GM23338 (cell line): Measurements from ENCODE around the gene DNAJC15.

Experiments
- CREB1 ChIP-seq: fragments of 250-450 bp; sonication (Bioruptor Pico); IDR thresholded peaks from 2 replicates; pipeline ENCODE4 v1.5.0; 2020; ENCODE audit warnings: low read depth, mild to moderate bottlenecking, moderate library complexity
- EZH2 ChIP-seq: fragments of 200-600 bp; sonication (generic); IDR thresholded peaks from one replicate; pipeline ENCODE4 v1.8.0; 2017; ENCODE audit warnings: antibody characterized with exemption, mild to moderate bottlenecking, low read depth; ENCODE audit not compliant: unreplicated experiment
- EZH2phosphoT487 ChIP-seq: fragments of 200-600 bp; sonication (generic); IDR thresholded peaks from one replicate; pipeline ENCODE4 v1.8.1; 2018; ENCODE audit warnings: antibody characterized with exemption; ENCODE audit not compliant: unreplicated experiment
- JUNB ChIP-seq: IDR thresholded peaks from one replicate; pipeline ENCODE4 v1.6.1; 2016; ENCODE audit warnings: antibody characterized with exemption; ENCODE audit not compliant: unreplicated experiment
- NANOG ChIP-seq: IDR thresholded peaks from 2 replicates; pipeline ENCODE4 v1.6.1; 2016; ENCODE audit warnings: antibody characterized with exemption, borderline replicate concordance
- POLR2AphosphoS5 ChIP-seq: IDR thresholded peaks from 2 replicates; pipeline ENCODE4 v1.6.1; 2016; ENCODE audit warnings: antibody characterized with exemption, low read depth
- STAT1 ChIP-seq: IDR thresholded peaks from one replicate; pipeline ENCODE4 v1.6.1; 2016; ENCODE audit warnings: antibody characterized with exemption; ENCODE audit not compliant: unreplicated experiment
- ZNF114 ChIP-seq: fragments of 250-450 bp; sonication (Bioruptor Pico); IDR thresholded peaks from 2 replicates; pipeline ENCODE4 v1.5.0; 2020; ENCODE audit warnings: mild to moderate bottlenecking, moderate library complexity
- TF ChIP-seq, protein P1 (sequence below), 2 experiments: fragments of 200-600 bp in 1 of 2; sonication (generic) in 1 of 2; conservative IDR thresholded peaks; 2 replicates each; pipeline versions ENCODE4 v1.5.1 to v1.6.1; 2016 to 2017; ENCODE audit warnings: antibody characterized with exemption in 2 of 2, low read depth in 2 of 2, mild to moderate bottlenecking in 2 of 2, moderate library complexity in 1 of 2
- TF ChIP-seq, protein P2 (sequence below): IDR thresholded peaks from one replicate; pipeline ENCODE4 v1.6.1; 2018; ENCODE audit warnings: antibody characterized with exemption; ENCODE audit not compliant: unreplicated experiment
- TF ChIP-seq, protein P3 (sequence below): IDR thresholded peaks from 2 replicates; pipeline ENCODE4 v1.6.1; 2016; ENCODE audit warnings: antibody characterized with exemption

DNA sequence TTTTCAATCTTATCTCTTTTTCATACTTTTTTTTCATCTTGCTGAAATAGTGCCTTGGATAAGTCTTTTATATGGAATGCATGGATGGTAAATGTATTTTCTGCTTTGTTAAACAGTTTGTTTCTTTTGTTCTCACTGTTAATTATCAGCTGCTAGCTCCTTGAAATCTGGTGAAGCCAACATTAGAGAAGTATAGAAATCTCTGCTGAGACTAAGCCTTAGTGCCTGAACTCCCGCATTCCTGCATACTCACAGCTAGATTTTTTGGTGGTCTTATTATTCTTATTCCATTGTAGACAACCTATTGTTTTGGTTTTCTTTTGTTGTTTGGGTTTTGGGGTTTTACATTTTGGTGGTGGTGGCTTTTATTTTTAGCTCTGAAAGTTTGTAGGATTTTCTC lies 48.4 kb downstream of the DNAJC15 start:
- TF ChIP-seq, protein P1, sequence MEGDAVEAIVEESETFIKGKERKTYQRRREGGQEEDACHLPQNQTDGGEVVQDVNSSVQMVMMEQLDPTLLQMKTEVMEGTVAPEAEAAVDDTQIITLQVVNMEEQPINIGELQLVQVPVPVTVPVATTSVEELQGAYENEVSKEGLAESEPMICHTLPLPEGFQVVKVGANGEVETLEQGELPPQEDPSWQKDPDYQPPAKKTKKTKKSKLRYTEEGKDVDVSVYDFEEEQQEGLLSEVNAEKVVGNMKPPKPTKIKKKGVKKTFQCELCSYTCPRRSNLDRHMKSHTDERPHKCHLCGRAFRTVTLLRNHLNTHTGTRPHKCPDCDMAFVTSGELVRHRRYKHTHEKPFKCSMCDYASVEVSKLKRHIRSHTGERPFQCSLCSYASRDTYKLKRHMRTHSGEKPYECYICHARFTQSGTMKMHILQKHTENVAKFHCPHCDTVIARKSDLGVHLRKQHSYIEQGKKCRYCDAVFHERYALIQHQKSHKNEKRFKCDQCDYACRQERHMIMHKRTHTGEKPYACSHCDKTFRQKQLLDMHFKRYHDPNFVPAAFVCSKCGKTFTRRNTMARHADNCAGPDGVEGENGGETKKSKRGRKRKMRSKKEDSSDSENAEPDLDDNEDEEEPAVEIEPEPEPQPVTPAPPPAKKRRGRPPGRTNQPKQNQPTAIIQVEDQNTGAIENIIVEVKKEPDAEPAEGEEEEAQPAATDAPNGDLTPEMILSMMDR (conservative IDR thresholded peaks at IDR 0.05; ENCODE audit: low read depth in 2 of 2): no peak
- no peak for TF ChIP-seq JUNB
- TF ChIP-seq CREB1: no peak
- no peak for TF ChIP-seq POLR2AphosphoS5
- no peak for TF ChIP-seq EZH2
- no peak for TF ChIP-seq STAT1
- TF ChIP-seq NANOG: no peak
- TF ChIP-seq EZH2phosphoT487: no peak
- TF ChIP-seq, protein P2, sequence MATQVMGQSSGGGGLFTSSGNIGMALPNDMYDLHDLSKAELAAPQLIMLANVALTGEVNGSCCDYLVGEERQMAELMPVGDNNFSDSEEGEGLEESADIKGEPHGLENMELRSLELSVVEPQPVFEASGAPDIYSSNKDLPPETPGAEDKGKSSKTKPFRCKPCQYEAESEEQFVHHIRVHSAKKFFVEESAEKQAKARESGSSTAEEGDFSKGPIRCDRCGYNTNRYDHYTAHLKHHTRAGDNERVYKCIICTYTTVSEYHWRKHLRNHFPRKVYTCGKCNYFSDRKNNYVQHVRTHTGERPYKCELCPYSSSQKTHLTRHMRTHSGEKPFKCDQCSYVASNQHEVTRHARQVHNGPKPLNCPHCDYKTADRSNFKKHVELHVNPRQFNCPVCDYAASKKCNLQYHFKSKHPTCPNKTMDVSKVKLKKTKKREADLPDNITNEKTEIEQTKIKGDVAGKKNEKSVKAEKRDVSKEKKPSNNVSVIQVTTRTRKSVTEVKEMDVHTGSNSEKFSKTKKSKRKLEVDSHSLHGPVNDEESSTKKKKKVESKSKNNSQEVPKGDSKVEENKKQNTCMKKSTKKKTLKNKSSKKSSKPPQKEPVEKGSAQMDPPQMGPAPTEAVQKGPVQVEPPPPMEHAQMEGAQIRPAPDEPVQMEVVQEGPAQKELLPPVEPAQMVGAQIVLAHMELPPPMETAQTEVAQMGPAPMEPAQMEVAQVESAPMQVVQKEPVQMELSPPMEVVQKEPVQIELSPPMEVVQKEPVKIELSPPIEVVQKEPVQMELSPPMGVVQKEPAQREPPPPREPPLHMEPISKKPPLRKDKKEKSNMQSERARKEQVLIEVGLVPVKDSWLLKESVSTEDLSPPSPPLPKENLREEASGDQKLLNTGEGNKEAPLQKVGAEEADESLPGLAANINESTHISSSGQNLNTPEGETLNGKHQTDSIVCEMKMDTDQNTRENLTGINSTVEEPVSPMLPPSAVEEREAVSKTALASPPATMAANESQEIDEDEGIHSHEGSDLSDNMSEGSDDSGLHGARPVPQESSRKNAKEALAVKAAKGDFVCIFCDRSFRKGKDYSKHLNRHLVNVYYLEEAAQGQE: no peak
- TF ChIP-seq, protein P3, sequence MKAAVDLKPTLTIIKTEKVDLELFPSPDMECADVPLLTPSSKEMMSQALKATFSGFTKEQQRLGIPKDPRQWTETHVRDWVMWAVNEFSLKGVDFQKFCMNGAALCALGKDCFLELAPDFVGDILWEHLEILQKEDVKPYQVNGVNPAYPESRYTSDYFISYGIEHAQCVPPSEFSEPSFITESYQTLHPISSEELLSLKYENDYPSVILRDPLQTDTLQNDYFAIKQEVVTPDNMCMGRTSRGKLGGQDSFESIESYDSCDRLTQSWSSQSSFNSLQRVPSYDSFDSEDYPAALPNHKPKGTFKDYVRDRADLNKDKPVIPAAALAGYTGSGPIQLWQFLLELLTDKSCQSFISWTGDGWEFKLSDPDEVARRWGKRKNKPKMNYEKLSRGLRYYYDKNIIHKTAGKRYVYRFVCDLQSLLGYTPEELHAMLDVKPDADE: no peak
- TF ChIP-seq ZNF114 (CRISPR knock-in tag): no peak
